ENCODE data around the gene SLIT3. TPM values are rescaled to one million over a fixed set of nuclear protein-coding genes. Genes with fewer than 3 reads are reported as not detected.

The SLIT3 gene
- total RNA-seq, 1 experiment from 2014 or later, result 2.0 TPM

DNA sequence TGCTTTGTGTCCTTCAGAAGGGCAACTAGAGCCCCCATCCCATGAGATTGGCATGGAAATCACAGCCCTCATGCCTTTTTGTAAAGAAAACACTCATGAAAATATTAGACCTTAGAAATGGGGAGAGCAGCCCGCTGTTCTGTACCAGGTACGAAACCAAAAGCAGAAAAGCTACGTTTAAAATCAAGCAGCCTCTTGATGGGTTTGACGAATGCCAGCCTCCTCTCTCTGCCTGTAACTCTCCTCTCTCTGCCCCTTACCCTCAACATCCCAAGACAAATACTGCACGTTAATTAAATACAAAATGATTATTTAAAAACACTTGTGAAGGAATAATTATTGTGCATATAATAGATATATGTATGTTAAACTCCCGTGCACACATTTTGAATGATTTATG, 390.1 kb downstream of the SLIT3 start:
- Histone ChIP-seq H3K4me1 (no peaks in the 10 kb centered on the region), H3K4me3 (no peak overlapping the region), H3K27me3 (peaks cover 11% of the 10 kb centered on the region; the same call in 1 of the 2 replicates), H3K36me3 (no peaks in the 10 kb centered on the region), H3K27ac (no peak overlapping the region), H3K9me3 (replicated peaks) (no peaks in the 10 kb centered on the region; the same call in 1 of the 2 replicates)
- no peak for DNase-seq

DNA sequence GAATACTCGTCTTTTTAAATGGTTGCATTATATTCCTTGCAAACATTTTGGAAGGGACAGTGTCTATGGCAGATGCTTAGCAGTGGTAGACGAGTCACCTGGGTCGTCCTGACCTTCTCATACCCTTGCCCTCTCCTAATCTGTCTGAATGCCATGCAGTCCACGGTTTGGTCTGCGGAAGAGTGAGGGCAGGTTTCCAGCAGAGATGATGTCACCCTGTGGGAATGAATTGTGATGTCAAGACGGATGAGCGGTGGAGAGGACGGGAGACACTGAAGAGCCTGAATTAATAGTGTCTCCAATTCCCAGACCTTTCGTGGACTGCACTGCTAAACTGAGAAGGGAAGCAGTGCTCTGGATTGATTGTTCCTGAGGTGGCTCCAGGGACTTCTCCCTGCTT, 392.7 kb downstream of the SLIT3 start:
- Histone ChIP-seq H3K36me3 (no peaks in the 10 kb centered on the region), H3K4me3 (no peak overlapping the region), H3K27ac (no peak overlapping the region), H3K4me1 (no peaks in the 10 kb centered on the region), H3K9me3 (replicated peaks) (no peaks in the 10 kb centered on the region; the same call in 1 of the 2 replicates), H3K27me3 (peaks cover 11% of the 10 kb centered on the region; the same call in 1 of the 2 replicates)
- DNase-seq, result peak; percentile 12 to 33

DNA sequence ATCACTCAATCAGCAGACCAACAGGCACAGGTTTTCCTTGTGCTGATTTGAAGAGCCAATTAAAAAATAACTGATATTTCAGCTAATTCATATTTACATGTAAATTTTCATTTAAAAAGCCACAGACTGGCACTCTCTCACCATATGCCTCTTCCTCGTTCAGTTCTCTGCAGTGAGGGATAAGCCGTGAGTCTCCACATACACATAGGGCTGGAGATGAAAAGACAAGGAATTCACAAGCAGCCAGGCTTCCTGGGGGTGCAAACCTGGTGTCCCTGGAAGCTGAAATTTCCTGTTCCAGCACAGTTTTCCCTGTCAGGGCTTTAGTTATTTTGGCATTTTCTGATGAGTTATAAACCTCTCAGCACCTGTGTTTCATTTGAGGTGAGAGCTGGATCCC, 397.9 kb downstream of the SLIT3 start:
- Histone ChIP-seq H3K27ac (no peak overlapping the region), H3K36me3 (no peaks in the 10 kb centered on the region), H3K9me3 (replicated peaks) (no peaks in the 10 kb centered on the region), H3K27me3 (0 out of 2 replicates have a peak, but pooled peaks cover 3% of the 10 kb centered on the region), H3K4me1 (no peaks in the 10 kb centered on the region), H3K4me3 (no peak overlapping the region)
- DNase-seq, result no peak

DNA sequence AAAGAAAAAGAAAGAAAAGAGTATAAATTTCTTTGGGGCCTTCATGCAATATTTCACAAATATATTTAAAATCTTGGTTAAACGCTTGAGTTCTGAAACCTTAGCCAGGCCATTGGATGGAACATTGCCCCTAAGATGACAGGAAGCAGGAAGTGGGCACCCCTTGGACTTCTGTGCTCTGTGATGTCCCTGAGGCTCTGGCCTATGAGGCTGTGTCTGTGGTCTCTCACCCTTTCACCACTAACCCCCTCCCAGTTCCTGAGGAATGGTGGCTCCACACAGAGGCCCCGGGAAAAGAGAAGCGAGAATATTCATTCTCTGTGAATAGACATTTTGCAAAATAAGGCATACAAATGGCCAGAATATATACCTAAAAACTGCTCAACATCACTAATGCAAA, 401.3 kb downstream of the SLIT3 start:
- Histone ChIP-seq H3K27ac (no peak overlapping the region), H3K9me3 (replicated peaks) (no peaks in the 10 kb centered on the region), H3K36me3 (no peaks in the 10 kb centered on the region), H3K27me3 (peaks cover 5% of the 10 kb centered on the region; the same call in 1 of the 2 replicates), H3K4me1 (no peaks in the 10 kb centered on the region), H3K4me3 (no peak overlapping the region)
- no peak for DNase-seq

DNA sequence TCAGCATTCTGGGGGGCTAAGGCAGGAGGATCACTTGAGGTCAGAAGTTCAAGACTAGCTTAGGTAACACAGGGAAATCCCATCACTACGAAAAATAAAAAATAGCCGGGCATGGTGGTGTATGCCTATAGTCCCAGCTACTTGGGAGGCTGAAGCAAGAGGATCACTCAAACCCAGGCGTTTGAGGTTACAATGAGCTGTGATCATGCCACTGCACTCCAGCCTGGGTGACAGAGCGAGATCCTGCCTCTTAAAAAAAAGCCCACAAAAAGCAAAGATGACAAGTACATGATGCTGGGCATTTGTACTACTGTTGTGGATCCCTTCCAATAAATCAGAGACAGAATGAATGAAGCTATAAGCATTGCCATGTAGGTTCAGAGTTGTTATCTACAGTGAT, 401.7 kb downstream of the SLIT3 start:
- H3K4me1 ChIP-seq, result no peaks in the 10 kb centered on the region
- no peak for DNase-seq
- H3K4me3 ChIP-seq, result no peak overlapping the region
- no peaks in the 10 kb centered on the region for H3K36me3 ChIP-seq
- H3K27ac ChIP-seq, result no peak overlapping the region
- peaks cover 9% of the 10 kb centered on the region; the same call in 1 of the 2 replicates for H3K27me3 ChIP-seq
- no peaks in the 10 kb centered on the region for H3K9me3 ChIP-seq (replicated peaks)

DNA sequence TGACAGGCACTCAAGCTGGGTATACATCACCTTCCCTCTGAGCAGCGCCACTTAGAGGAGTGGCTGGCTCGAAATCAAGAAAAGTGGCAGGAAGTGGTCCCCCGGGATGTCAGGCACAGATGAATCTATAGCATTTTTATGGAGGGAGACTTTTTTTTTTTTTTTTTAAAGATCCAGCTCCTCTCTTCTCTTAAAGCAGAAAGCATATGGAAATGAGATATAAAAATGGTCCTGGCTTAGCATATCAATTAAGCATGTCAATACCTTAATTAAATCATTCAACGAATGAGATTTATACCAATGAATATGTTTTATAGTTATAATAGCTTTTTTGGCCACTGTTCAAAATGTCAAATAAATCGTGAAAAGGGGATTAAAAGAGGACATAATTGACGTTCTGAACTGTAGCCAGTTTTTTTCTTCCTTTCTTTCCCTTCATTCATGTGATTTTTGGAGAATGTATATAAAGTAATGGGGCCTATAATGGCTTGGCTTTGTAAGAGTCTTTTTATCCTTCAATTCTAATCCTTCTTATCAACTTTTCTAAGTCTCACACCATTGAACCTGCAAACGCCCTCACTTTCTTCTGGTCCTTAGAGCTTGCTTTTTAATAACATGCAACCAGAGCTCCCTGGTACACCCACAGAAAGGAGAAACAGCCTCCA, 402.6 kb downstream of the SLIT3 start:
- H3K36me3 ChIP-seq, result no peaks in the 10 kb centered on the region

DNA sequence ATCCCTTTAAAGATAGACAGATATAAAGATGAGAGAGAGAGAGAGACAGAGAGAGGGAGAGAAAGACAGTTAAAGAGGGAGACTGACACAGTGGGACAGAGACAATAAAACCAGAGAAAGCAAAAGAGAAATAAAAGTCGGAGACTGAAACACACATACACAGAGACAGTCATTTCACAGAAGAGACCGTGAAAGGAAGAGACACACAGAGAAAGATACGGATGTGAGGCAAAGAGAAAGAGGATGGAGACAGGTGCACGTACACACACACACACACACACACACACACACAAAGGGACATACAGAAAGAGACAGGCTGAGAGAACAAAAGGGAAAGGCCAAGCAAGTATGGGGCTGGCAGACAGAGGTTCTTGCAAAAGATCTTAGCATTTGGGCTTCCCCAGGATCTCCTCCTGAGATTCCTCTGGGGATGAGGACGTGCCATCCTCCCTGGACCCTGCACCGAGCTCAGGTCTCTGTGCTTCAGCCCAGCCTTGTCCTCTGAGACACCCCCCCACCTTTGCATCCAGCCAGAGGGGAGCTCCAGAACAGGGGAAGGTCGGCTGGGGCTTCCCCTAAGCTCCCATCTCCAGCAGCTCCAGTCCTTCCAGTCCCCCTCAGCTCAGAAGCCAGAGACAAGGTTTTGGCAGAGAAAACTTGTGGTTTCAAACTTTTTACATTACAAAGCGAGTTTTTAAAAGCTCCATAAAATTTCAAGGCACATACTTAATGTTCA, 403.4 kb downstream of the SLIT3 start:
- Histone ChIP-seq H3K9me3 (replicated peaks) (no peaks in the 10 kb centered on the region), H3K4me1 (no peaks in the 10 kb centered on the region), H3K27ac (no peak overlapping the region), H3K36me3 (no peaks in the 10 kb centered on the region), H3K4me3 (no peak overlapping the region), H3K27me3 (peaks cover 9% of the 10 kb centered on the region; the same call in 1 of the 2 replicates)
- DNase-seq, result no peak

More for the DNA sequence above, 402.6 kb downstream of the SLIT3 start:
- no peak for DNase-seq
- H3K4me3 ChIP-seq, result no peak overlapping the region
- no peaks in the 10 kb centered on the region for H3K4me1 ChIP-seq
- H3K27me3 ChIP-seq, result peaks cover 9% of the 10 kb centered on the region; the same call in 1 of the 2 replicates
- no peak overlapping the region for H3K27ac ChIP-seq
- no peaks in the 10 kb centered on the region for H3K9me3 ChIP-seq (replicated peaks)

DNA sequence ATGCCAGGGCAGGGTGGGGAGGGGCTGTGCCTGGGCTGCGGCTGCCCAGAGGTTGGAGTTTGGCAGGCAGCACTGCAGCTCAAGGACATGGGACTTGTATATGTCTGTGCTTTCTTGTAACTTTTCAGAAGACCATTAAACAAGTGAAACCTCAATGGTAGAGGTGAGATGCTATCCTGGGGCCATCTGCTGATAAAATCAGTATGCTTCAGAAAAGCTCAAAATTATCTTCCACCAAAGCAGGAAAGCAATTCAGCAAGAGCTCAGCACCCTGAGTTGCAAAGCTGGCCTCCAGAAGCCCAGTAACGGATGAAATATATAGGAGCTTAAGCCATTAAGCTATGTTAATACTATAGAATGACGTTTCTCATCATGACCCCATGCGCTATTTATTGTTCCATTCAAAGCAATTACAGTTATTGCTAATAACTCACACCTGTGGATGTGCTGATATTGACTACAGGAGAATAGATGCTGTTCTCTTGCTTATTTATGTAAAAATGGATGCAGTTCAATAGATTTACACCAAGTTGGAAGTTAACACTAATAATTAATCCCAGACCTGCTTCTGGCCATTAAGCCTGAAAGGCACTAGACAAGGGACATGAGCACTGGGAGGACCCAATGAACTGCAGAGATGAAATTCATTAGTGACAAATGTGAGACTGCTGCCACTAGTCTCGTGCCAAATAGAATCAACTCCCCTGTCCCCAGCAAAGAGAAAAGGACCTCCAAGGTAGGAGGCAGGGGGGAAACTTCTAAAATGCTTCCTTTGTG, 405.5 kb downstream of the SLIT3 start:
- H3K27me3 ChIP-seq, result peaks cover 9% of the 10 kb centered on the region; the same call in 1 of the 2 replicates
- H3K4me1 ChIP-seq, result no peaks in the 10 kb centered on the region
- H3K9me3 ChIP-seq (replicated peaks), result no peaks in the 10 kb centered on the region

DNA sequence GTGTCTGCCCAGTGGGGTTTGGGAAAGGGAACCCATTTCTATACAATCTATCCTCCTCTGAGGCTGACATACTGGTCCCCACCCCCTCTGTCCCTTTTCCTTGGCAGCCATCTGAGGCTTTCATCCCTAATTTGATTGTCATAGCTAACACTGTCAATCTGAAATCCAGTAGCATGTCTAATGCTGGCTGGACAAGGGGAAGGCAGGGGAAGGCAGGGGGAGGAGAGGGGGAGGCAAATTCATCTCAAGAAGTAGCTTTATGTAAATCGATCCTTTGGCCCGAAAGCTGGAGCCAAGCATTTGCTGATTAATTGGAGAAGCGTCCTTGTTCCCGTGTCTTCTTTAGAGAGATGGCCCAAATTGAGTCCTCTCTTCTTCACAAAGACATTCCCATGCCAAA, 407.7 kb downstream of the SLIT3 start:
- Histone ChIP-seq H3K4me1 (no peaks in the 10 kb centered on the region), H3K4me3 (no peak overlapping the region), H3K27me3 (peaks cover 9% of the 10 kb centered on the region; the same call in 1 of the 2 replicates), H3K27ac (no peak overlapping the region), H3K36me3 (no peaks in the 10 kb centered on the region), H3K9me3 (replicated peaks) (no peaks in the 10 kb centered on the region)
- DNase-seq, result no peak

More for the DNA sequence above, 405.5 kb downstream of the SLIT3 start:
- Histone ChIP-seq H3K4me3 (no peak overlapping the region), H3K27ac (no peak overlapping the region), H3K36me3 (no peaks in the 10 kb centered on the region)
- DNase-seq, result no peak

DNA sequence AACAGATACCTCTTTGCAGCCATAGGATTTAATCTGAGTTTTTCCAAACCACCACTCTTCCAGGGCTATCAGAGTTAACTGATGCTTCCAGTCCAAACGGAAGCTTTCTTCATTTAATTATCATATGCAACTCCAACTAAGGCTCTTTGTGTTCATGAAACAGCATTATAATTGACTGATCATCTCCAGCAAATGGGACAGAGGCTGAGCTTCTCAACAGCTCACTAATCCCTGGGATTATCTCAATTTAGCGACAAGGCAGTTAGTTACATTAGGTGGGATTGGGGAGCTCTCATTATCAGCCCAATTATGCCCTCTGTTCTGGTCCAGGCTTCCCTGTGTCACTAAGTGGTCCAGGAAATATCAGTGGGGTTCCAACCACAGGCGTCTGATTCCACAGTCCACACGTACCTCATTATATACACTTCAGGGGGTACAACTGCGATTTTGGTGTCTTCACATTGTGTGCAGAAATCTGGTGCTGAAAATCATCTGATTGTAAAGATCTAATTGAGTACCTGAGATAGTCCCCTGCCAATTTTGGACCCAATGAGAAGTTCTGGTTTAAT, 408.2 kb downstream of the SLIT3 start:
- Histone ChIP-seq H3K36me3 (no peaks in the 10 kb centered on the region), H3K27ac (no peak overlapping the region), H3K27me3 (peaks cover 9% of the 10 kb centered on the region; the same call in 1 of the 2 replicates), H3K4me1 (no peaks in the 10 kb centered on the region), H3K4me3 (no peak overlapping the region), H3K9me3 (replicated peaks) (no peaks in the 10 kb centered on the region)
- DNase-seq, result no peak

DNA sequence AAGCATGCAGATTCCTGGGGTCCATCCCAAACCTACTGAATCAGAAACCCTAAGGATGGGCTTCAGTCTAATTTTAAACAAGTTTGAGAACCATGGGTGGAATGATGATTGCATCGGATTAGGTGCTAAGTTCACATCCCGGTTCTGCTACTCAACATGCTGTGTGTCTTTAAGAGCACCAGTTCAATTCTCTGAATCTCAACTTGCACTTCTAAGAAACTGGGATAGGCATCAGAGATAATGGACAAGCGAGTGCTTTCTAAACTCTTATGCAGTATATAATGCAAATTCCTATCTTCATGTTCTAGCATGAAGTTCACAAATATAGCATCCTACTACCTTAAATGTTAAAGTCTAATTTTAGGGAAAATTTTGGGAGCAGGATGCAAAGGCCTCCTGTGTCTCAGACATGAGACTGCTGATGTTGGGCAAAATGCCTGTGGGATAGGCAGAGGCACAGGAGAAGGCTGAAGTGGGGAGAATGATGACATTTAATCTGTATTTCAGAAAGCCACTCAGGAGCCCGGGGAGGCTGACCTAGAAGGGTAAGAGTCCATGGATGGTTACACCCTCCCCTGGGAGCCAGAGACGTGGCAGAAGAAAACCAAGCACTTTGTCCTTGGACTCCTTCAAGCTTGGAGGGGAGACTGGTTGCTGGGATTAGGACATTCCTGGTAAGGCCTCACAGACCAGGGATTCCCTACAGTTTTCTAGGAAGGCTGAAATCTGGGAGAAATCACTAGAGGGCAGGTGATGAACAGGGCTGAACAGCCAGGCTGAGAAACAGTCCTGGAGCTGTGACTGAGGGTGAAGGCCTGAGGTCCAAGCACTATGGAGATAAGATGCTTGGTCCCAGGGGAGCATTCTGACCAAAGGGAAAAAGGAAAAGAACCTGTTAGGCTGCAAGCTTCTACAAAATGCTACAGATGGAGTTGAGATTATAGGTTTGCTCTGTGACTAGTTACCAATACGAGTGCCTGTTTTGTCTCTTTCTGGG, 409.8 kb downstream of the SLIT3 start:
- Histone ChIP-seq H3K27me3 (peaks cover 3% of the 10 kb centered on the region; the same call in 1 of the 2 replicates), H3K27ac (no peak overlapping the region), H3K4me3 (no peak overlapping the region), H3K9me3 (replicated peaks) (no peaks in the 10 kb centered on the region), H3K4me1 (peaks cover 5% of the 10 kb centered on the region; the same call in 1 of the 2 replicates), H3K36me3 (no peaks in the 10 kb centered on the region)
- no peak for DNase-seq

DNA sequence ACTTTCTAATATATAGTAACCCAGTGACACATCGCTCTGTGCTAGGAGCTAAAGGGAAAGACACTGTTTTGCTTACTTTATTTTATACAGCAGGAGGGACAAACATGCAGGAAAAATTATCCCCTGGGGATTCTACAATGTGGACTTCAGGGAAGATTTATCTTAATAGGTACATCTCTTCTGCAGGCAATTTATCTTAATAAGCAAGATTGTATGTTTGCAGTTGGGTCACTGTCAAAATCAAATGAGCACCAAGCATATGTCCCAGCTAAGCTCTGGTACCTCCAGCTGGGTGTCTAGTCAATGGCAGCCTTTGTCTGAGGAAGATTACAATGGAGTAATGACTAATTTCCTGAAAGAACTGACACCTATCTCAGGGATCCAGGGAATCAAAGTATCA, 411.9 kb downstream of the SLIT3 start:
- no peaks in the 10 kb centered on the region; the same call in 1 of the 2 replicates for H3K27me3 ChIP-seq
- no peaks in the 10 kb centered on the region for H3K36me3 ChIP-seq
- no peak overlapping the region for H3K4me3 ChIP-seq
- H3K9me3 ChIP-seq (replicated peaks), result no peaks in the 10 kb centered on the region
- peaks cover 20% of the 10 kb centered on the region; the same call in 1 of the 2 replicates for H3K4me1 ChIP-seq
- no peak for DNase-seq
- no peak overlapping the region for H3K27ac ChIP-seq

DNA sequence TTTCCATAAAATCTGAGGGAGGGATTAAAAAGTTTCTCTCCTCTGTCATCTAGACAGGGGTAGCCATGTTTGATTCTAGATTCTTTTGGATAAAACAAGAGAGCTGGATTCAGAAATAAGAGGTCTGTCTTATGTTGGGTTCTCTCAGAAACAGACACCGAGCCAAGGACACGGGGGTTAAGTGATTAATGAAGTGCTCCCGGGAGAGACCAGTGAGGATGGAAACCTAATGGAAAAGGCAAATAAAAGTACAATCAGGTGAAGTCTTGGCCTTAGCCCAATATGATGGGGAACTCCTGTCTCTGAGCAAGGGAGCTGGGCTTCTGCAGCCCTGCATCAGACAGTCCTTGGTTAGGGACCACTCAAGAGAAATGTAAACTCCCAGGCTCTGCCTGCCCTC, 413.0 kb downstream of the SLIT3 start:
- no peak for DNase-seq
- Histone ChIP-seq H3K27me3 (no peaks in the 10 kb centered on the region; the same call in 1 of the 2 replicates), H3K27ac (no peak overlapping the region), H3K4me3 (no peak overlapping the region), H3K9me3 (replicated peaks) (no peaks in the 10 kb centered on the region), H3K4me1 (peaks cover 25% of the 10 kb centered on the region; the same call in 1 of the 2 replicates), H3K36me3 (no peaks in the 10 kb centered on the region)
